NCI-H2227 treated with DMSO at 0.1 percent for 48 hours (cell line): ENCODE results near the gene ZSWIM3.
"Not testable (repeated sequence)": the region's sequence is repeated elsewhere in the genome, so short reads cannot be mapped to it uniquely, and the experiment has no call there.

Experiments used
- DNase-seq: peaks from one replicate; lab custom pipeline; 2025; lab: John Stamatoyannopoulos, UW

Gene ZSWIM3

DNA sequence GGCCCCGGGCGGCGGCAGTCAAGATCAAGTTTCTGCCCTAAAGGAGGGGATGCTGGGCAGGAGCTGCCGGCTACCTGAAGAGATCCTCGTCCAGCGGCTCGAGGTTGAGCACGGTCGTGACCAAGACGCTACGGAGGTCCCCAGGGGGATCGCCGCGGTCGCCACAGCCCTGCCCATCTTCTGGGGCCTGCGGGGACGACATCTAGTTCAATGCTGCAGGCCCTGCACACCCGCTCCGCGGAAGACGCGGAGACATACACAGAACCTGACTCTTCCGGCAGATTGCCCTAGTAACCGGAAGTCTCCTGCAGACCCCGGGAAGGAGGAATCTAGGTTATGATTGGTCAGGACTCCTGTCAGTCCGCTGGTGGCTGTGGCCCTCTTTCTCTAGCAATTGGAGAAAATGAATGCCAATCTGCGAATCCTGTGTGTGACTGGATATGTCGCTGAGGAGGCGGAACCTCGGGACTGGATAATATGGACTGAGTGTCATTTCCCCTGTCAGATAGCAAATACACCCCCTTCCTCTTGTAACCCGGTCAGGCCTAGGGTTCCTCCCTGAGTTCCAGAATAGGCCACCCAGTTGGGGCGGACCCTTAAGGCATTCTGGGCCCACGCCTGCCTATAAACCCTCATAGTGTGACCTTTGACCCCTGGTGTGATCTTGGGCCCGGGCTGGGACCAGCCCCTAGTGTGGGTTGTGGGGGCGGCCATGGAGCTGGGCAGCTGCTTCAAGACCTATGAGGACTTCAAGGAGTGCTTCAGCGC, at the start of gene ZSWIM3, which contains the start of gene ACOT8:
TSS of gene ZSWIM3 (plus strand) at position 501 of the 768 bp plus-strand sequence. CDS start at position 713, 212 bp downstream.
TSS of gene ACOT8 (minus strand) at position 279 of the 768 bp plus-strand sequence. CDS start at position 202, 77 bp downstream.
- DNase-seq = peak; percentile 99

DNA sequence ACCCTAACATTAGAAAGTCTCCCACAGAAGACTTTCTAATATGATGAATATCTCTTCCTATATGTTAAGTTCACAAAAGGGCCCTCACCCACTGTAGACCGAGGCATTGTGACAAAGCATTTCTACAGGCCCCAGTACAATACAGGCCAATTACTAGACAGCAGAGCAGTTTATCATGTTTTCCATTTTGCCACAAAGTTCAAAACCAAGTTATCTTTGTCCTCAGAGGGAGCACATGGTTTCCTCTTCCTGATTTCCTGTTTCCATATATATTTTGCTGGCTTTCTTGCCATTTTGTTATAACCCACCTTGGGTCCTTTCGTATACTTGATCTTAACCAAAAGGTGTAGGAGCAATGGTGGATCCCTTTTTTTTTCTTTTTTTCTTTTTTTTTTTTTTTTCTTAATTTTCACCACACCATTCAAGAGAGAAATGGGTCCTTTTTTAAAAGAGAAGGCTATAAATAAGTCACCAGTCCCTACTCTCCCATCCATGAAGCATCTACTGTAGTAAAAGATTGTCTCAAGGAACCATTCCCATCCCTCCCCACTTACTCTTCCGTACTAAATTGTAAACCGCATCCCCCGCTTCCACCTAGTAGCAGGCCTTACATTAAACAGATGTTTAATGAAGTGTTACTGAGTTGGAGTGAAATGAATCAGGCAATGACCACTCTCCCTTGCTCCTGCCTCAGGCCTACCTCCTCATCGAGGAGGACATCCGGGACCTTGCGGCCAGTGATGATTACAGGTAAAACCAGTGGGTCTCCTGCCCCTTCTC, 47.0 kb upstream of the ZSWIM3 start:
- no peak for DNase-seq

DNA sequence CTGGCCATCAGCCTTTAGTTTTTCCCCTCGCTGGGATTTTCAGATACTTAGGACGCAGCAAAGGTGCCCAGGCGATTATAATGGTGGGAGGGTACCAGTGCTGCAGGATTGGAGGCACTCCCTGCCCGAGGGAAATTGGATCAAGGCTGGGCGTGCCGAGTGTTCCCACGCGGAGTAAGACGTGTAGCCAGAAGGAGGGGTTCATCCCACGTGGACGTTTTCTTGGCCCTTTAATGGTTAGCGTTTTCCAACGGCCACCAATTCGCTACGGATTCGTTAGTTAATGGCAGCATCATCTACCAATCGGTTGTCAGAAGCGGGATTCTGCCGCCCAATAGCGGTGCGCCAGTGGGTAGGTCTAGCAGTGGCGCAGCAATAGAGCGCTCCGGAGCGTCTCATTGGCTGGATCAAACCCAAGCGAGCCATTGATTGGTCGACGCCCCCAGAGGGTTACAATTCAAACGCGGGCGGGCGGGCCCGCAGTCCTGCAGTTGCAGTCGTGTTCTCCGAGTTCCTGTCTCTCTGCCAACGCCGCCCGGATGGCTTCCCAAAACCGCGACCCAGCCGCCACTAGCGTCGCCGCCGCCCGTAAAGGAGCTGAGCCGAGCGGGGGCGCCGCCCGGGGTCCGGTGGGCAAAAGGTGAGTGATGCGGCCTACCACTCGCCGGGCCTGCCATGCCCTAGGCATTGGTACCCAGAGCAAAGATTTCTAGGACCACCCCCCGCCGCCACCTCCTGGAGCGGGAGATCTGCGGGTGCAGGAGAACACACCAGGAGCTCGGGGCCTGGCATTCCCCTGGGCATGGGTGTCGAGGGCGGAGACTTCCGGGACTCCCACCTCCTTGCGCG, 45.0 kb upstream of the ZSWIM3 start, which contains the start of gene UBE2C:
TSS of gene UBE2C (plus strand) at position 488 of the 849 bp plus-strand sequence. CDS start at position 540, 52 bp downstream.
- peak; percentile 98 for DNase-seq

DNA sequence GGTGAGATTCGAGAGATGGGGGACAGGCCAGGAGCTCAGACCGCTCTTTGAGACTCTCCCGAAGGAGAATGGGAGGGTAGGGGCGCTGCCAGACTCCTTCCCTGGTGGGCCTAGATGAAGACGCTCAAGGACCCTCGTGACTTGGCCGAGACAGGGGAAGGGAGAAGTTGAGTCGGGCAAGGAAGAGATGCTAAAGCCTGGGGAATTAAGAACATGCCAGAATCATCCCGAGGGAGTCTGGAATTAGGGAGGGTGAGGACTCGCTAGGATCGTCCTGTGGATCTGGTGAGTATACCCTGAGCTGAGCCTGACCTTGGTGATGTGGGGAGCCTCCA, 44.4 kb upstream of the ZSWIM3 start:
- DNase-seq = no peak

DNA sequence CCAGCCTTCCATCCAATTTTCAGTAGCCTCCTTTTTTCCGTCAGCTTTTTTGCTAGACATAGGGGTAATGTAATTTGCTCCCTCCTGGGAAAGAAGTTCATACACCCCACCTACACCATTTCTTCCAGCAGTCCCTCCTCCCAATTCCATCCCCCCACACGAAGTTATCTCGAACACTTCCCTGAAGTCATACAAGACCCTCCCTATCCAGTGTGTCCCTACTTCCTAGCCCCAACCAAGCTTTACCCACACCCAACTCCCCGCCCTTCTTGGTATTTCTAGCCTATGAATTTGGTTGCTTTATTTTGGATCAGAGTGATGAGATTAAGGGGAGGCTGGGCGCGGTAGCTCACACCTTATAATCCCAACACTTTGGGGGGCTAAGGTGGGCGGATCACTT, 43.9 kb upstream of the ZSWIM3 start:
- DNase-seq = no peak

DNA sequence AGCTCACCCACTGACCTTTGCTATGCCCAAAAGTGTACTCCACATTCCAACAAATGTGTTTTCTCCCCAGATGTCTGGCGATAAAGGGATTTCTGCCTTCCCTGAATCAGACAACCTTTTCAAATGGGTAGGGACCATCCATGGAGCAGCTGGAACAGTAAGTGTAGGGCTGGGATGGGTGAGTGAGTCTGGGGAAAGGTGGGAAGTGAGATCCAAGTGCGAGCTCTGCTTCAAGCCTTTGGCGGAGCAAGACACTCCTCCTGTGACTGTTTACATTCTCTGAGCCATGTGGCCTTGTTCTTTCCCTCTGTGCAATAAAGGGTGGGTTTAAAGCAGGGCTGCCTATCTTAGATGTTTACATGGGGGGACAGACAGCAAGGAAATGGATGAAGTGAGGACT, 43.1 kb upstream of the ZSWIM3 start:
- no peak for DNase-seq

DNA sequence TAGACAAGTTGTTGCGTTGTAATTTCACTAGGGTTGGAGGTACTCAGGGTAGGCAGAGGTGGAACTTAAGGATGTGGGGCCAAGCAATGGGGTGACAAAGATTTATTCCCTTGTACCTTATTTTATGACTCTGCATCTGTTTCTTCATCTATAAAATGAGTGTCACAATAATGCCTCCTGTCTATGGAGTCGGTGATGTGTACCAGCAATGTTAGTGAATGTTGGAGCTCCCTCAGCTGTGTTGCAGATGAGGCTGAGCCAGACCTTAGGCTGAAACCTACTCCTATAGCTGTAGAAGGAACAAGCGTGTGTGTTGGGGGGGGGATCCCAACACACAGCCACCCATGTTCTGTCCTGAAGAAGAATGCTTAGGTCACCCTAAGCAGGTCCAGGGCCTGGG, 40.5 kb upstream of the ZSWIM3 start:
- DNase-seq = no peak

DNA sequence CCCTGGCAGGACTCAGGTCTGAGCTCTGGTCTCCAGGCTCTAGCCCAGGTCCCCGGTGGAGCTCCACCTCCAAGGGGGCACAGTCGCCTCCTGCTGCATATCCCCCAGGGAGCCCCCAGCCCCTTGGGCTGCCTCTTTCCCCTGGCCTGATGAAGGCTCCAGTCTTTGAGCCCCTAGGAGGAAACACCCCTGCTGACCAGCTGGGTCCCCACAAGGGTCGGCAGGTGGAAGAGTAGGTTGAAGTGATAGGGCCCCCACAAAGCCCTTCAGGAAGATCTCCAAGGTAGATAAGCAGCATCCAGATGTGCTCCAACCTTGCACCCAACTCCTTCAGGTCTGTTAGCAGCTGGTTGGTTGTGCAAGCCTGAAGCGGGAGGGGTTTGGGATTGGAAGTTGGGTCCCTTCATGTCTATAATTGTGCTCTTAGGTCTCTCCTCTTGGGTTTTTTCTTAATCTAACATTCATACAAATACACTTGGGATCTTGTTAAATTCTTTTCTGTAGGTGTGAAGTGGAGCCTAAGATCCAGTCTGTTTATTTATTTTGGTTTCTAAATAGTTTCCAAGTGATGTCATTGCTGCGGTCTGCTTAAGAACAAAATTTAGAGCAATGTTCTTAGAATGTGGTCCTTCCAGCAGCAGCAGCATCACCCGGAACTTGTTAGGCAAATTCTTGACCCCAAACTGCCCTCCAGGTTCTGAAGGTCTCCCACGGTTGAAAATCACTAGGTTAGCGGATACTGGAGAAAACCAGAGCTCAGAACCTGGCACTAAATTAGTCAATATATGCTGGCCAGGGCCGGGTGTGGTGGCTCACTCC, 39.8 kb upstream of the ZSWIM3 start:
- DNase-seq = no peak

DNA sequence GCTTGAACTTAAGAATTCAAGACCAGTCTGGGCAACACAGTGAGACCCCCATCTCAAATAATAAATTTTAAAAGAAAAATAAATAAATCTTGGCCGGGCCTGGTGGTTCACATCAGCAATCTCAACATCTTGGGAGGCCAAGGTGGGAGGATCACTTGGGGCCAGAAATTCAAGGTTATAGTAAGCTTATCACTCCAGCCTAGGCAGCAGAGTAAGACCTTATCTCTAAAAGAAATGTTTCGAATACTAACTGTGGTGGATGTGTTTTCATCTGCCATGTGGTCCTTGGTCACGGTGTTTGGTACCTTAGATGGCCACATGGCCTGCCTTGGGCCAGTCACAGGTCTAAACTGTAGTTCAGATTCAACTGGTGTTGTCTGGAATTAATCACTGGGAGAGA, 39.2 kb upstream of the ZSWIM3 start:
- DNase-seq = no peak

DNA sequence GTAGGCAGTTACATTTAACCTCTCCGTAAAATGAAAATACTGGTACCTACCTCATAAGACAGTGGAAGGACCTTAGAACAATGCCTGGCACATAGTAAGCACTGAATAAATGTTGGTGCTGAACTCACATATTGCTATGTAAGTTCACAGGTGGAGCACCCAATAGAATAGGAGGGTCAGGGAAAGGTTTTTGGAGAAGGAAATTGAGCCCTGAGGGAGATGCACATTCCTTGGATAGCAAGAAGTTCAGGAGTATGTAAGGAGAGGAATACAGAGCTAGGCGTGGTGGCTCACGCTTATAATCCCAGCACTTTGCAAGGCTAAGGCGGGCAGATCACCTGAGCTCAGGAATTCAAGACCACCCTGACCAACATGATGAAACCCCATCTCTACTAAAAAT, 37.9 kb upstream of the ZSWIM3 start:
- DNase-seq = no peak

DNA sequence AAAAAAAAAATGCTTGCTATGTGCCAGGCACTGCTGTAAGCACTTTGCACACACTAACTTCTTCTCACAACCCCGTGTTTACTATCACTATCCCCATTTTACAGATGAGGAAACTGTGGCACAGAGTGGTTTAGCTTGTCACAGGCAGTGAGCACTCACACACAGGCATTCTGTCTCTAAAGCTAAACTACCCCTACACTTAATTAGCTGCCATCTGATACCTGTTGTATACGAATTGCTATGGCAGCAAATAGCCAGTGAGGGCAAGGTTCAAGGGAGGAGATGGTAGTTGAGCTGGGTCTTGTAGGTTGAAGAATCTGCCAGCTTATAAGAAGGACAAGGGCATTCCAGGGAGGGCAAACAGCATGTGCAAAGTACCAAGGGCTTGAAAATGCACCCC, 35.5 kb upstream of the ZSWIM3 start:
- no peak for DNase-seq

DNA sequence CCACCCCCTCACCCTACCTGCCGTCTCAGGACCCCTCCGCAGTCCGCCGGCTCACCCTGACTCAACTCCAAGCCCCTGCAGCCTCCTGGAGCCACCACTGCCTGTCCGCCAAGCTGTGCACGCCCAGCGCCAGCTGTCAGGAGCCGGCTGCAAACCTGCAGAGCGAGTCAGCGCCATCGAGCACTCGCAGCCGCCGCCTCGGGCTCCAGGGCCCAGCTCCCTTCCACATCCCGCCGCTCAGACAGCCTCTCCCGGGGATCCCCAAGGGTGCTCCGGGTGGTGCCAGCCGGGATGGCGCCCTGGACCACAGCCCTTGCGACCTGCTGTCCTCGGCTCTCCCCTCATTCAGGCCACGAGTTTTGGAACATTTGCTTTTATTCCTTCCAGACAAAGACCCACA, 34.6 kb upstream of the ZSWIM3 start:
- peak; percentile 21 for DNase-seq

DNA sequence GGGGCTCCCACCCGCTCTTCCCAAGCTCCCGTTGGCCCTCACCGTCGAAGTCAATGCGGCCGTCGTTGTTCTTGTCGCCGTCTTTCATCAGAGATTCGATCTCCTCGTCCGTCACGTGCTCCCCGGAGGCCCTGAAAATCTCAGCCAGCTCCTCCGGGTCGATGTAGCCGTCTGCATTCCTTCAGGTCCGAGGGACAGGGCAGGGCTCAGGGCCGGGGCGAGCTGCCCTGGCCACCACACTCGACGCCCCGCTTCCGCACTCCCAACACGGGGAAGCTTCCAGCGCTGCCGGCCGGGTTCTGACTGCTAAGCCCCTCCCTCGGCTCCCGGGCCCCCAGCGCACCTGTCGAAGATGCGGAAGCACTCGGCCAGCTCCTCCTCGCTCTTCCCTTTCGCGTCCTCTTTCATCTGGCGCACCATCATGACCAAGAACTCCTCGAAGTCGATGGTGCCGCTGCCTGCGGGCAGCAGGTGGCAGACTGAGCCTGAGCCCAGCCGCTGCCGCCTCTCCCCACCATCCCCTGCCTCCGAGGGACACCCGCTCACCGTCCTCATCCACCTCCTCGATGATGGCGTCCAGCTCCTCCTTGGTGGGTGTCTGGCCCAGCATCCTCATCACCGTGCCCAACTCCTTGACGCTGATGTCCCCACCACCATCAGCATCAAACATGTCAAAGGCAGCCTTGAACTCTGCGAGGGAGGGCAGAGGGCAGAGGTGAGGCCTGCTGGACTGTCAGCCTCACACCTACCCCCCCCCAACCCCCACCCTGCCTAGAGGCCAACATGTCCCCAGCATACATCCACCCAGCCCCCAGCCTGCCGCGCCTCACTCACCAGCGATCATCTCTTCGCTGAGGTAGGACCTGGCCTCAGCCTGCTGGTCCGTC, 33.2 kb upstream of the ZSWIM3 start:
- DNase-seq = no peak

DNA sequence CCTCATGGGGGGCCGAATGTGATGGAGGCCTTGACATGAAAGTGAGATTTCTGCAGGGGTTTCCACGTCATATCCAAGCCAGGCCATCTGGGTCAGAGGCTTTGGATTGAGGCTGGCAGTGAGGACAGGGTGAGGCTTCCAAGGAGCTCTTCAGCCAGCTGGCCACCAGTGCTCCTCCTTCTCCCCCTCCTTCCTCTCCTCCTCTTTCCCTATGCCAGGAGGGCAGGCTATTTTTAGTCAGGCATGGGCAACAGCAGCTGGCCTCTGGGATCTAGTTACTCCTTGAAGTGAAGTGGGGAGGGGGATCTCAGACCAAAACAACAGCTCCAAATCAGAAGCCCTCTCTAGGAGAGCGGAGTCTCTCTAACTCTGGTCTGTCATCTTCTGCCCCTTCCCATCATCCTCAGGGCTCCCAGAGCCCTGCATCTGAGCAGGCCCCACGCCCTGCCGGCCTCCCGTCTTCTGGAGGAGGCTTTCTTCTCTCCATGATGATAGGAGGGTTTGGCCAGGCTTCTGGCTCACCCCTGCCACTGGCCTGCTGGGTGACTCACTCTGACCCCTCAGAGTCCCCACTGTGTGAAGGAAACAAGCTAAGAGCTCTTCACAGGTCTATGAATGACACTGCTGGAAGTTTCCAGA, 30.9 kb upstream of the ZSWIM3 start:
- no peak for DNase-seq

DNA sequence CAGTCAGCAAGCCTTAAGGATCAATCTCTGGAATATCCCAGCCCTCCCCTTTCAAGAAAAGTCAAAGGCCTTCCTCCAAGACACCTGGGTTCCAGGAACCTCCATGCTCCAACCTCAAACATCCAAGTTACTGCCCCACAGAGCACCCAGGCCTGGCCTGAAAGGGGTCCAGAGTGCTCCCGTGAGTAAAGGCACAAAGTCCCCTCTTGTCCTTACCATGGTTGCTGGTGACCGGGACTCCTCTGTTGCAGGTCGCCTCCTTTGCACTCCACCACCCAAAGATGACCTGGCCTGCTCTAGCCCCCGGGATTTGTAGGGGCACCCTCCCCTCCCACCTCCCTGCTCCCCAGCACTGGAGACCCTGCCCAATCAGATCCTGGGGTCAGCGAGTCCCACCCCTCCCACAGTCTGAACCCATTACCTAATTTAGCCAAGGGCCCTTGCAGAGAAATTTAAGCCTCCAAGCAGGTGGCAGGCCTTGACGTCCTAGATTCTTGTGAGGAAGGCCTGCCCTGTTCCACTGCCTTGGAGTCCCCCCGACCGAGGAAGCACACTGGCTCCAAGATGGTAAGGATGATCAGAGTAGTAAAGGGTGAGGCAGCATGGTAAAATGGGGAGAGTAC, 30.3 kb upstream of the ZSWIM3 start, which contains the start of gene TNNC2:
TSS of gene TNNC2 (minus strand) at position 283 of the 623 bp plus-strand sequence. CDS start at position 219, 64 bp downstream.
- DNase-seq = no peak

DNA sequence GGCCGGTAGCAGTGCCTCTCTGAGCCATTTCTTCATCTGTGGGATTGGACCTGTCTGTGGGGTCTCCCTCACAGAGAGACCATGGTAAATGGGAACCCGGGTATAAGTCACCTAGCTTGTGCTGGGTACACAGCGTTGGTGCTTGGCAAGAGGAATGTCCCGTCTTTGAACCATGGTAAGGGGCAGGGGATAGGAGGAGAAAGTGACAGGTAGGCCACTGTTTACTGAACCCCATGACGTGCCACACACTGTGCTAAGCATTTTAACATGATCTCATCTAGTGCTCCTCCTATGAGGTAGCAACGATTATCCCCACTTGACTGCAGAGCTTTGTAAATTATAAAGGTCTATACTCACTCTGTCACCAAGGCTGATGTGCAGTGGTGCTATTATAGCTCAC, 29.7 kb upstream of the ZSWIM3 start:
- no peak for DNase-seq

DNA sequence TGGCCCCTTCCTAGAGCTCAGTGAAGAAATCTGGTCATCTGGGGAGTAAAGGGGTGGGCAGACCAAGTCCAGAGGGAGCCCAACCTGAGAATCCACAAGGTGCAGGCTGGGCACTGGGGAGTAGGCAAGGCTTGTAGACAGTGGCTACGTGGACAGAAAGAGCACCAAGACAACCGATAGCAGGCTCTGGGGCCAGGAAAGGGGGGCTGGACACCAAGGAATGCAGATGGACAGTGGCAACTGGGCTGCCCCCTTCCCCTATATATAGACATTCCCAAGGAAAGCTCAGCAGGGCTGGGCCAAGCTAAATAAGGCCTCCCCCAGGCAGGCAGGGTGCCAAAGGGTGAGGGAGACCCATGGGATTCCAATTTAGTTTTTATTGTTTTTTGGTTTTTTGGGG, 28.8 kb upstream of the ZSWIM3 start:
- no peak for DNase-seq

DNA sequence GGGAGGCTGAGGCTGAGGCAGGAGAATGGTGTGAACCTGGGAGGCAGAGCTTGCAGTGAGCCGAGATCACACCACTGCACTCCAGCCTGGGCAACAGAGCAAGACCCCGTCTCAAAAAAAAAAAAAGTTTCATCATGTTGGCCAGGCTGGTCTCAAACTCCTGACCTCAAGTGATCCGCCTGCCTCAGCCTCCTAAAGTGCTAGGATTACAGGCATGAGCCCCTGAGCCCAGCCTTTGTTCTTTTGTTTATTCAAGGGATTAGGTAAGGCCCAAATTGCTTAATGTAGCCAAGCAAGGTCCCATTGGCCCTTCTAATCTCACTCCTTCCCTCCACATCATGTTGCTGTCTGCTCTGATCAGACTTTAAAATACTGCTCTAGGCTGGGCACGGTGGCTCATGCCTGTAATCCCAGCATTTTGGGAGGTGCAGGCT, 27.7 kb upstream of the ZSWIM3 start:
- DNase-seq = not testable (repeated sequence)

DNA sequence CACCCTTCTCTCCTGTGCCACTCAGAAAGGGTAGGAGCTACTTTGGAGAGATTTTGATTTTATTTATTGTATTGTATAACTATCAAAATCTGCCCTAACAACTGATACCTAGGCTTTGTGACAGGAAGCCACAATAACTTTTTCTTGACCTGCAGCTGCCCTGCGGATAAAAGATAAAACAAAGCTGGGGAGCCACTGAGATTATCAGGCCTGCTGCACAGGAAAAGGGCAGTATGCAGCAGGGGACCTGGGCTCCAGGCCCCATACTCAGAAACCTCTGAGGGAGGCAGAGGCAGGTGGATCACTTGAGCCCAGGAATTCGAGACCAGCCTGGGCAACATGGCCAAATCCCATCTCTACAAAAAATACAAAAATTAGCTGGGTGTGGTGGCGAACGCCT, 24.8 kb upstream of the ZSWIM3 start:
- DNase-seq = no peak
